HCT116 (cell line): ENCODE results near the gene RAP1A. TPM values are rescaled to one million over a fixed set of nuclear protein-coding genes. Genes with fewer than 3 reads are reported as not detected.

Experiments used
- ATAC-seq: fragments of 200-7000 bp; cut with Tn5 transposase; 2 replicates; pipeline ENCODE4 v1.9.1; 2020; ENCODE audit warnings: mild to moderate bottlenecking, moderate library complexity
- BruUV-seq: library from RNA; stranded (reverse); fragments of 400-500 nt; replicated peaks from 2 replicates; lab custom pipeline; 2021; lab: Mats Ljungman, UMichigan
- CTCF ChIA-PET: fragments of 300-600 bp; sonication (Branson Sonifier 250); formaldehyde crosslinking; loops from one replicate; lab custom pipeline; 2021; ENCODE audit warnings: antibody characterized with exemption; lab: Charles Lee
- POLR2A ChIA-PET: fragments of 300-600, 350-600 bp; sonication (Branson Sonifier 250); formaldehyde crosslinking; loops from one replicate; lab custom pipeline; 2021; ENCODE audit warnings: antibody characterized with exemption; lab: Charles Lee
- RAD21 ChIA-PET, 2 experiments: fragments of 300-600 bp; sonication (Branson Sonifier 250); formaldehyde crosslinking; loops; one replicate each; lab custom pipeline; 2023; ENCODE audit warnings: low total read pairs in 2 of 2; ENCODE audit not compliant: uncharacterized antibody in 2 of 2, unreplicated experiment in 2 of 2, low non-redundant PET in 1 of 2; lab: Charles Lee
- DNase-seq: peaks from one replicate; pipeline ENCODE4 v3.0.0-alpha.2; 2010; ENCODE audit warnings: low read depth, low spot score
- H2AFZ ChIP-seq: fragments of 200-600 bp; shearing (Covaris generic), sonication (generic); 2 replicates; pipeline ENCODE4 v1.6.1; 2017; ENCODE audit warnings: low read depth, mixed run types, mixed read lengths, antibody characterized with exemption, low read length; ENCODE audit not compliant: poor library complexity, severe bottlenecking
- H3K27ac ChIP-seq: 2 replicates; pipeline ENCODE4 v1.5.1; 2012; ENCODE audit warnings: low read depth, low read length
- H3K27me3 ChIP-seq: fragments of 200-600 bp; sonication (generic); 2 replicates; pipeline ENCODE4 v1.6.1; 2016; ENCODE audit warnings: mixed run types, low read length, mixed read lengths; ENCODE audit not compliant: insufficient read depth
- H3K36me3 ChIP-seq, 2 experiments: fragments of 200-500 bp in 1 of 2; fragments of 200-600 bp in 1 of 2; sonication (Bioruptor generic) in 1 of 2; sonication (generic) in 1 of 2; 2 replicates each; pipeline versions ENCODE4 v1.5.1 to v1.6.1; 2014 to 2016; ENCODE audit warnings: low read length in 2 of 2, inconsistent platforms in 1 of 2, mixed read lengths in 1 of 2, mixed run types in 1 of 2; ENCODE audit not compliant: insufficient read depth in 2 of 2, control insufficient read depth in 1 of 2
- H3K4me1 ChIP-seq, 2 experiments: fragments of 200-600 bp in 1 of 2; sonication (generic) in 1 of 2; 2 replicates each; pipeline versions ENCODE4 v1.5.1 to v1.6.1; 2012 to 2017; ENCODE audit warnings: low read length in 2 of 2, inconsistent platforms in 1 of 2, mild to moderate bottlenecking in 1 of 2, mixed read lengths in 1 of 2, mixed run types in 1 of 2, moderate library complexity in 1 of 2; ENCODE audit not compliant: insufficient read depth in 2 of 2, control insufficient read depth in 1 of 2
- H3K4me2 ChIP-seq: fragments of 200-600 bp; sonication (generic); 2 replicates; pipeline ENCODE4 v1.6.1; 2017; ENCODE audit warnings: mixed run types, low read length, mixed read lengths
- H3K4me3 ChIP-seq, 2 experiments: fragments of 200-600 bp in 1 of 2; sonication (generic) in 1 of 2; replicated peaks in 1 of 2; 2 replicates each; pipeline ENCODE4 v1.5.1; 2011 to 2016; ENCODE audit warnings: low read length in 2 of 2, control low read depth in 1 of 2, low read depth in 1 of 2, mild to moderate bottlenecking in 1 of 2, mixed read lengths in 1 of 2, mixed run types in 1 of 2
- H3K79me2 ChIP-seq: fragments of 200-600 bp; sonication (generic); 2 replicates; pipeline ENCODE4 v1.6.1; 2017; ENCODE audit warnings: mild to moderate bottlenecking, mixed run types, low read length, moderate library complexity, mixed read lengths; ENCODE audit not compliant: insufficient read depth
- H3K9ac ChIP-seq: fragments of 200-600 bp; sonication (generic); 2 replicates; pipeline ENCODE4 v1.6.1; 2016; ENCODE audit warnings: low read length, mixed read lengths
- H3K9me2 ChIP-seq: fragments of 200-600 bp; sonication (generic), shearing (Covaris generic); 2 replicates; pipeline ENCODE4 v1.6.1; 2017; ENCODE audit warnings: mixed run types, mild to moderate bottlenecking, moderate library complexity; ENCODE audit not compliant: insufficient read depth
- H3K9me3 ChIP-seq, 2 experiments: fragments of 200-500 bp in 1 of 2; fragments of 200-600 bp in 1 of 2; sonication (Bioruptor generic) in 1 of 2; sonication (generic) in 1 of 2; 2 replicates each; pipeline ENCODE4 v1.6.1; 2014 to 2017; ENCODE audit warnings: low read length in 2 of 2, mixed read lengths in 2 of 2, inconsistent platforms in 1 of 2, low read depth in 1 of 2, mild to moderate bottlenecking in 1 of 2, mixed run types in 1 of 2, moderate library complexity in 1 of 2; ENCODE audit not compliant: control insufficient read depth in 1 of 2, insufficient read depth in 1 of 2
- H4K20me1 ChIP-seq: fragments of 200-600 bp; sonication (generic), shearing (Covaris generic); 2 replicates; pipeline ENCODE4 v1.6.1; 2017; ENCODE audit warnings: mixed run types, mild to moderate bottlenecking, moderate library complexity; ENCODE audit not compliant: insufficient read depth
- EGR1 ChIP-seq: IDR thresholded peaks from 2 replicates; pipeline ENCODE4 v1.6.1; 2012; ENCODE audit warnings: low read depth
- EZH2 ChIP-seq: fragments of 200-600 bp; sonication (generic); IDR thresholded peaks from 2 replicates; pipeline ENCODE4 v1.6.1; 2017; ENCODE audit warnings: antibody characterized with exemption, mixed run types
- EZH2phosphoT487 ChIP-seq: fragments of 200-600 bp; IDR thresholded peaks from 2 replicates; pipeline ENCODE4 v1.6.1; 2018; ENCODE audit warnings: antibody characterized with exemption, borderline replicate concordance
- JUND ChIP-seq: IDR thresholded peaks from 2 replicates; pipeline ENCODE4 v1.6.1; 2012
- POLR2AphosphoS5 ChIP-seq: IDR thresholded peaks from 2 replicates; pipeline ENCODE4 v1.6.1; 2011; ENCODE audit warnings: mild to moderate bottlenecking, low read depth, low read length, moderate library complexity
- RAD21 ChIP-seq: IDR thresholded peaks from 2 replicates; pipeline ENCODE4 v1.6.1; 2012; ENCODE audit warnings: low read depth, mild to moderate bottlenecking
- TCF7L2 ChIP-seq: IDR thresholded peaks from 2 replicates; pipeline ENCODE4 v1.7.0; 2011; ENCODE audit warnings: borderline replicate concordance, inconsistent platforms; ENCODE audit not compliant: insufficient read depth, insufficient read length; ENCODE audit errors: extremely low read depth
- YY1 ChIP-seq: IDR thresholded peaks from 2 replicates; pipeline ENCODE4 v1.6.1; 2011; ENCODE audit warnings: low read length, low read depth, moderate library complexity, mild to moderate bottlenecking; ENCODE audit not compliant: insufficient replicate concordance; ENCODE audit errors: extremely low read depth
- ZFX ChIP-seq: fragments of 450-650 bp; IDR thresholded peaks from 2 replicates; pipeline ENCODE4 v1.6.1; 2017
- intact Hi-C: fragments of 100-400 bp; cut with micrococcal nuclease; formaldehyde crosslinking; loops from 2 replicates; pipeline ENCODE4 v1.10.0; 2022
- total RNA-seq: library from RNA; stranded (reverse); gene quantifications from one replicate; pipeline ENCODE4 v1.2.1, GENCODE V29; 2021; ENCODE audit not compliant: unreplicated experiment
- TF ChIP-seq, protein P1 (sequence below): IDR thresholded peaks from 2 replicates; pipeline ENCODE4 v1.6.1; 2012; ENCODE audit warnings: low read depth
- TF ChIP-seq, protein P2 (sequence below): IDR thresholded peaks from 2 replicates; pipeline ENCODE4 v1.6.1; 2012
- TF ChIP-seq, protein P3 (sequence below), 3 experiments: fragments of 200-600 bp in 1 of 3; sonication (generic) in 1 of 3; IDR thresholded peaks in 2 of 3; conservative IDR thresholded peaks in 1 of 3; 2 replicates each; pipeline ENCODE4 v1.5.1; 2012 to 2017; ENCODE audit warnings: low read depth in 2 of 3, low read length in 2 of 3, antibody characterized with exemption in 1 of 3, borderline replicate concordance in 1 of 3, control low read depth in 1 of 3, mild to moderate bottlenecking in 1 of 3, mixed read lengths in 1 of 3, mixed run types in 1 of 3, moderate library complexity in 1 of 3; ENCODE audit not compliant: insufficient read depth in 1 of 3
- TF ChIP-seq, protein P4 (sequence below): IDR thresholded peaks from 2 replicates; pipeline ENCODE4 v1.6.1; 2012

The RAP1A gene
- total RNA-seq, 1 experiment from 2014 or later: 46.2 TPM

DNA sequence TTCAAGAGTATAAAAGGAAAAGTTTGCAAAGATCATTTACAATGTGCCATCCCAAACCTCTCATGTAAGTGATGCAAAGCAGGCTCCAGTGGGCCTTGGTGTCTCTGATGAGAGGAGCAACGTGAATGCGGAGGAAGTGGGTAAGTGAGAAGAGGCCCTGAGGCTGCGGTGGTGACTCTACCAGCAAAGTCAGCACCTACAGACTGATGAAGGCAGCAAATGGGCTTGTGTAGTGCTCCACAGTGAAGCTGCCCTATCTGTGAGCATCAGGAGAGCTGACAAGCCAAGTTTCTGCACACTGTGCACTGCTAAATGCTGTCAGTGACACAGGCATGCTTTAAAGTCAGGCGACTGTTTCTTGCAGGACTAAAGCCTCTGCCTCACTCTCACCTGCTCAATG, 15.6 kb upstream of the RAP1A start:
- ATAC-seq (no peak), DNase-seq (no peak)
- no peak overlapping the region for H2AFZ ChIP-seq
- H3K9ac ChIP-seq: no peak overlapping the region
- no peaks in the 10 kb centered on the region for H3K27me3 ChIP-seq
- TF ChIP-seq EGR1: no peak
- TF ChIP-seq EZH2: no peak
- no peak for TF ChIP-seq ZFX
- TF ChIP-seq EZH2phosphoT487: no peak
- H4K20me1 ChIP-seq: no peaks in the 10 kb centered on the region
- ChIA-PET POLR2A (no interaction called here), CTCF (no interaction called here), RAD21 (no interaction called here)
- H3K4me1 ChIP-seq: no peaks in the 10 kb centered on the region
- H3K4me3 ChIP-seq: no peak overlapping the region
- H3K9me2 ChIP-seq: no peaks in the 10 kb centered on the region
- no peaks in the 10 kb centered on the region for H3K9me3 ChIP-seq
- no peak overlapping the region for H3K27ac ChIP-seq
- BruUV-seq: no TSS peak
- no peaks in the 10 kb centered on the region for H3K79me2 ChIP-seq
- intact Hi-C loops: no loop called here
- no peak overlapping the region for H3K4me2 ChIP-seq
- H3K36me3 ChIP-seq: no peaks in the 10 kb centered on the region

DNA sequence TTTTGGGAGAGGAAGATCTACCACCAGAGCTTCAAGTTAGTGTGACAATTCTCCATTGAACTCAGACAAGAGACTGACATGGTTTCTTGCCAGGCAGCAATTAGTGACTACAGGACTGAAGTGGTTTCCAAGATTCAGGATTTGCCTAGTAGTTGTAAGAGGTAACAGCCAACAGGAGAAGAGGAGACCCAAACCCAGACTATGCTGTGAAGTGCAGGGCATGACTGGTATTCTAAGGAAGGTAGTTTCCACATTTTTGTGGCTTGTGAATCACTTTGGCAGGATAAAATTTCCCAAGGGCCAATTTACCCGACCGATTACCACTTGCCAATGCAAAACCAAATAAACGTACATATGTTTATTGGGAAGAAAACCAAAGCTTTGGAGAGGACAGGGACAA, 14.7 kb upstream of the RAP1A start:
- Histone ChIP-seq H3K36me3 (no peaks in the 10 kb centered on the region), H3K4me2 (no peak overlapping the region), H3K9ac (no peak overlapping the region), H3K9me3 (no peaks in the 10 kb centered on the region), H4K20me1 (no peaks in the 10 kb centered on the region), H3K27me3 (no peaks in the 10 kb centered on the region), H2AFZ (no peak overlapping the region), H3K4me3 (no peak overlapping the region), H3K79me2 (no peaks in the 10 kb centered on the region), H3K9me2 (no peaks in the 10 kb centered on the region), H3K4me1 (no peaks in the 10 kb centered on the region), H3K27ac (no peak overlapping the region)
- no TSS peak for BruUV-seq
- ATAC-seq: no peak
- ChIA-PET POLR2A (no interaction called here), RAD21 (no interaction called here), CTCF (no interaction called here)
- no peak for DNase-seq
- intact Hi-C loops: no loop called here
- TF ChIP-seq, protein P1, sequence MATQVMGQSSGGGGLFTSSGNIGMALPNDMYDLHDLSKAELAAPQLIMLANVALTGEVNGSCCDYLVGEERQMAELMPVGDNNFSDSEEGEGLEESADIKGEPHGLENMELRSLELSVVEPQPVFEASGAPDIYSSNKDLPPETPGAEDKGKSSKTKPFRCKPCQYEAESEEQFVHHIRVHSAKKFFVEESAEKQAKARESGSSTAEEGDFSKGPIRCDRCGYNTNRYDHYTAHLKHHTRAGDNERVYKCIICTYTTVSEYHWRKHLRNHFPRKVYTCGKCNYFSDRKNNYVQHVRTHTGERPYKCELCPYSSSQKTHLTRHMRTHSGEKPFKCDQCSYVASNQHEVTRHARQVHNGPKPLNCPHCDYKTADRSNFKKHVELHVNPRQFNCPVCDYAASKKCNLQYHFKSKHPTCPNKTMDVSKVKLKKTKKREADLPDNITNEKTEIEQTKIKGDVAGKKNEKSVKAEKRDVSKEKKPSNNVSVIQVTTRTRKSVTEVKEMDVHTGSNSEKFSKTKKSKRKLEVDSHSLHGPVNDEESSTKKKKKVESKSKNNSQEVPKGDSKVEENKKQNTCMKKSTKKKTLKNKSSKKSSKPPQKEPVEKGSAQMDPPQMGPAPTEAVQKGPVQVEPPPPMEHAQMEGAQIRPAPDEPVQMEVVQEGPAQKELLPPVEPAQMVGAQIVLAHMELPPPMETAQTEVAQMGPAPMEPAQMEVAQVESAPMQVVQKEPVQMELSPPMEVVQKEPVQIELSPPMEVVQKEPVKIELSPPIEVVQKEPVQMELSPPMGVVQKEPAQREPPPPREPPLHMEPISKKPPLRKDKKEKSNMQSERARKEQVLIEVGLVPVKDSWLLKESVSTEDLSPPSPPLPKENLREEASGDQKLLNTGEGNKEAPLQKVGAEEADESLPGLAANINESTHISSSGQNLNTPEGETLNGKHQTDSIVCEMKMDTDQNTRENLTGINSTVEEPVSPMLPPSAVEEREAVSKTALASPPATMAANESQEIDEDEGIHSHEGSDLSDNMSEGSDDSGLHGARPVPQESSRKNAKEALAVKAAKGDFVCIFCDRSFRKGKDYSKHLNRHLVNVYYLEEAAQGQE: no peak
- TF ChIP-seq TCF7L2 (no peak), RAD21 (no peak), EZH2 (no peak), YY1 (no peak), POLR2AphosphoS5 (no peak), EGR1 (no peak), JUND (no peak)
- TF ChIP-seq, protein P2, sequence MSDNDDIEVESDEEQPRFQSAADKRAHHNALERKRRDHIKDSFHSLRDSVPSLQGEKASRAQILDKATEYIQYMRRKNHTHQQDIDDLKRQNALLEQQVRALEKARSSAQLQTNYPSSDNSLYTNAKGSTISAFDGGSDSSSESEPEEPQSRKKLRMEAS: no peak
- TF ChIP-seq, protein P3, sequence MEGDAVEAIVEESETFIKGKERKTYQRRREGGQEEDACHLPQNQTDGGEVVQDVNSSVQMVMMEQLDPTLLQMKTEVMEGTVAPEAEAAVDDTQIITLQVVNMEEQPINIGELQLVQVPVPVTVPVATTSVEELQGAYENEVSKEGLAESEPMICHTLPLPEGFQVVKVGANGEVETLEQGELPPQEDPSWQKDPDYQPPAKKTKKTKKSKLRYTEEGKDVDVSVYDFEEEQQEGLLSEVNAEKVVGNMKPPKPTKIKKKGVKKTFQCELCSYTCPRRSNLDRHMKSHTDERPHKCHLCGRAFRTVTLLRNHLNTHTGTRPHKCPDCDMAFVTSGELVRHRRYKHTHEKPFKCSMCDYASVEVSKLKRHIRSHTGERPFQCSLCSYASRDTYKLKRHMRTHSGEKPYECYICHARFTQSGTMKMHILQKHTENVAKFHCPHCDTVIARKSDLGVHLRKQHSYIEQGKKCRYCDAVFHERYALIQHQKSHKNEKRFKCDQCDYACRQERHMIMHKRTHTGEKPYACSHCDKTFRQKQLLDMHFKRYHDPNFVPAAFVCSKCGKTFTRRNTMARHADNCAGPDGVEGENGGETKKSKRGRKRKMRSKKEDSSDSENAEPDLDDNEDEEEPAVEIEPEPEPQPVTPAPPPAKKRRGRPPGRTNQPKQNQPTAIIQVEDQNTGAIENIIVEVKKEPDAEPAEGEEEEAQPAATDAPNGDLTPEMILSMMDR (IDR thresholded peaks at IDR 0.05 in 2 of 3, conservative IDR thresholded peaks at IDR 0.05 in 1 of 3; ENCODE audit: borderline replicate concordance in 1 of 3, insufficient read depth in 1 of 3, low read depth in 2 of 3, low read length in 2 of 3): no peak
- TF ChIP-seq, protein P4, sequence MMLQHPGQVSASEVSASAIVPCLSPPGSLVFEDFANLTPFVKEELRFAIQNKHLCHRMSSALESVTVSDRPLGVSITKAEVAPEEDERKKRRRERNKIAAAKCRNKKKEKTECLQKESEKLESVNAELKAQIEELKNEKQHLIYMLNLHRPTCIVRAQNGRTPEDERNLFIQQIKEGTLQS: no peak
